ENCODE data around the gene CARMIL3. TPM values are rescaled to one million over a fixed set of nuclear protein-coding genes. Genes with fewer than 3 reads are reported as not detected.

CARMIL3 gene
- total RNA-seq, 2 donors from 2014 or later: 0.14 TPM; not detected in 1

DNA sequence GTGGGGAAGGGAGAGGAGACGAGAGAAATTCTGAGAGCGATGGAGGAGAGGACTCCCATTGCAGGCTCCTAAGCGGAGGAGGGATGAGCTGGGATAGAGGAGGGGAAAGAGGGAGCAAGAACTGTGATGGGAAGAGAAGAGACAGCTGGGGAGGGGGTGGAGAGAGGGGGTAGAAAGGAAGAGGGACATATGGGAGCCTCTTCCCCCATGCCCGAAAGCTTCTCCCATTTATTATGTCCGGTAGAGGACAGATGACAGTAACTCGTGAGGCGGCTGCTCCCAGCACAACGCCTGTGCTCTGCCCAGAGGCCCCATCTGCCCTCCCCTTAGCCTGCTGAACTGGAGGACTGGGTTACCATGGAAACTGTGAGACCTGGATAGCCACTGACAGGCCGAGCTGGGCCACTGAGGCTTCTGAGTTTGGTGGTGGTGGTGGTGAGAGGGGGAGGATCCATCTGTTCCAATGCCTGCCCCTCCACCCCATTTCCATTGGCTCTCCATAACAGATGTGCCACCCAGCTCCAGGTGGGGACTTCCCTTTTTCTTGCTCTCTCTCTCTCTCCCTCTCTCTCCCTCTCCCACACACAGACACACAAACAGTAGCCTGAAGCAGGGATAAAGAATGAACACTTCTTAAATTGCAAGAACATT is 27.8 kb downstream of the CARMIL3 start:
- no peak overlapping the region for H3K4me3 ChIP-seq
- no peak for DNase-seq (ENCODE audit: low spot score)
- no peaks in the 10 kb centered on the region for H3K27me3 ChIP-seq (replicated peaks; ENCODE audit: insufficient read depth)
- H3K4me1 ChIP-seq (ENCODE audit: control insufficient read depth in 1 of 2, low read depth in 2 of 2): peaks cover 0 to 16% of the 10 kb centered on the region in 2 donors
- H3K27ac ChIP-seq: no peak overlapping the region
- ATAC-seq (ENCODE audit: insufficient number of reproducible peaks, low FRiP score, low read depth): no peak
- no peaks in the 10 kb centered on the region for H3K9me3 ChIP-seq
- TF ChIP-seq, protein P1, sequence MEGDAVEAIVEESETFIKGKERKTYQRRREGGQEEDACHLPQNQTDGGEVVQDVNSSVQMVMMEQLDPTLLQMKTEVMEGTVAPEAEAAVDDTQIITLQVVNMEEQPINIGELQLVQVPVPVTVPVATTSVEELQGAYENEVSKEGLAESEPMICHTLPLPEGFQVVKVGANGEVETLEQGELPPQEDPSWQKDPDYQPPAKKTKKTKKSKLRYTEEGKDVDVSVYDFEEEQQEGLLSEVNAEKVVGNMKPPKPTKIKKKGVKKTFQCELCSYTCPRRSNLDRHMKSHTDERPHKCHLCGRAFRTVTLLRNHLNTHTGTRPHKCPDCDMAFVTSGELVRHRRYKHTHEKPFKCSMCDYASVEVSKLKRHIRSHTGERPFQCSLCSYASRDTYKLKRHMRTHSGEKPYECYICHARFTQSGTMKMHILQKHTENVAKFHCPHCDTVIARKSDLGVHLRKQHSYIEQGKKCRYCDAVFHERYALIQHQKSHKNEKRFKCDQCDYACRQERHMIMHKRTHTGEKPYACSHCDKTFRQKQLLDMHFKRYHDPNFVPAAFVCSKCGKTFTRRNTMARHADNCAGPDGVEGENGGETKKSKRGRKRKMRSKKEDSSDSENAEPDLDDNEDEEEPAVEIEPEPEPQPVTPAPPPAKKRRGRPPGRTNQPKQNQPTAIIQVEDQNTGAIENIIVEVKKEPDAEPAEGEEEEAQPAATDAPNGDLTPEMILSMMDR (IDR thresholded peaks at IDR 0.05): no peak
- no peaks in the 10 kb centered on the region for H3K36me3 ChIP-seq

DNA sequence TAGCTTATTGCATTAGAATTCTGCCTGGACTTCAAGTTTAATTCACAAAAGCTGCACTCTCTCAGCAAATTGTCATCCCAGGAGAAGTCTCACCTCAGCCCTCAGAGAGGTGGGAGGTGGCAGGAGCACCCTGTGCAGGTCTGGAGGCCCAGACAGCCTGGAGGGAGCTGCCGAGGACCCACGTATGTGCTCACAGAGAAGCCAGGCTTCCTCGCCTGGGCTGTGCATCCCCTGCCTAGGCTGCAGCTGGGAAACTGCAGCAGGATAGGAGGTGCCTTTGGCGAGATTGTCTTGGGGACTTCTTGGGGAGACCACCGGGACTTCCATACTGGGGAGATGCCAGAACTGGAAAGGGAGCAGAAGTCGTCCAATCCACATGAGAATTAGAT is 28.3 kb downstream of the CARMIL3 start:
- TF ChIP-seq, protein P1 (IDR thresholded peaks at IDR 0.05): no peak
- no peak for ATAC-seq (ENCODE audit: insufficient number of reproducible peaks, low FRiP score, low read depth)
- H3K27ac ChIP-seq: no peak overlapping the region
- no peaks in the 10 kb centered on the region for H3K27me3 ChIP-seq (replicated peaks; ENCODE audit: insufficient read depth)
- H3K4me3 ChIP-seq: no peak overlapping the region
- no peaks in the 10 kb centered on the region for H3K36me3 ChIP-seq
- H3K4me1 ChIP-seq (ENCODE audit: control insufficient read depth in 1 of 2, low read depth in 2 of 2): peaks cover 0 to 16% of the 10 kb centered on the region in 2 donors
- DNase-seq (ENCODE audit: low spot score): no peak
- H3K9me3 ChIP-seq: no peaks in the 10 kb centered on the region

DNA sequence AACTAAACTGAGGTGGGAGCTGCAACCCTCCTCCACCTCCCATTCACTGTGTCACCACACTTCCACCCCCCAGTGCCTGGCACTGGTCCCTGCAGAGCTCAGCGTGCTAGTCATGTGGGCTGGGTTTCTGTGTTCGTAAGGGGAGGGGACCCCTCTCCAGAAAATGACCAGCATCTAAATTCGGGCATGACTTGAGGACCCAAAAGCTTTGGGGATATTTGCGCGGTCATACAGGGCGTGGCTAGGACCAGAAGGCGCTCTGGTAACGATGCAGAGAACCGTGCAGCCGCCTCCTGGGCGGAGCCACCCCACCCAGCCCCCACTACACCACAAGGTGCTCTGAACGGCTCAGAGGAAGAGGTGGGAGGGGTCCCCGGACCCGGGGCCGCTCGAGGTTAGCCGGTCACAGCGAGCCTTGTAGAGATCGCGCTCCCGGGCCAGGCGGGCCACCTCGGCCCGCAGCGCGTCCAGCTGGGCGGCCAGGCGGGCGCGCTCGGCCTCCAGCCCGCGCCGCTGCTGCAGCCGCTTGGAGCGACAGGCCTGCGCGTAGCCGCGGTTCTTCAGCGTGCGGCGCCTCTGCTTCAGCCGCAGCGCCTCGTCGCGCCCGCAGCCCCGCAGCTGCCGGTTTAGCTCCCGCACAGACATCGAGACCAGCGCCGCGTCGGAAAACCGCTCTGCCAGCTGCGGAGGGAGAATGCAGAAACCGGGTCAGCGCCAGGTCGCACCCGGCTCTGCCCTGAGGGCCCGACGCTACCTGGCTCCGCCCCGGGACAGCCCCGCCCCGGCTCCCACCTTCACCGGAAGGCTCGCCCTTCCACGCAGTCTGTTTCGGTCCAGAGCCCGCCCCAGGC is 29.3 kb downstream of the CARMIL3 start:
- ATAC-seq (ENCODE audit: insufficient number of reproducible peaks, low FRiP score, low read depth) (no peak), DNase-seq (ENCODE audit: low spot score) (no peak)
- H3K27ac ChIP-seq: no peak overlapping the region
- peaks cover 0 to 16% of the 10 kb centered on the region in 2 donors for H3K4me1 ChIP-seq (ENCODE audit: control insufficient read depth in 1 of 2, low read depth in 2 of 2)
- H3K36me3 ChIP-seq: no peaks in the 10 kb centered on the region
- H3K9me3 ChIP-seq: no peaks in the 10 kb centered on the region
- H3K27me3 ChIP-seq (replicated peaks; ENCODE audit: insufficient read depth): no peaks in the 10 kb centered on the region
- peak overlapping the region; percentile 67 for H3K4me3 ChIP-seq
- TF ChIP-seq, protein P1 (IDR thresholded peaks at IDR 0.05): no peak

DNA sequence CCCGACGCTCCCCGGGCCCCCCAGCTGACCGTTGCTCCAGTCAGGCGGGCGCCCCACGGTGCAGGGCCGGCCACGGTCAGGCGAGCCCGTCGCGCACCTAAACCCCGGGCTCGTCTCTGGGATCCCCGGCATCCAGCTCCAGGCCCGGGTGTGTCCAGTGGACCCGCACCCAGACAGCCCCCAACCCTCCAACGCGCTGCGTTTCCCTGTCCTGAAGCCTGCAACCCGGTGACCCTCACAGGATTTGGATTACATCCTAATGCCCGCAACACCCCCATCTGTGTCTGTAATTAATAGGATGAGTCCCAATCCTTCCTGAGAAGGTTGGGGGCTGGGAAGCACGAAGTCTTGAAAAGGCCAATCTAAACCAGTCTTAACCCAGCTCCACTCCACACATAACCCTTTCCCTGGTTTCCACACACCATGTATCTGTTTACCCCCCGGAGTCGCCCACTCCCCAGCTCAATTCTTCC is 30.0 kb downstream of the CARMIL3 start:
- DNase-seq (ENCODE audit: low spot score): no peak
- Histone ChIP-seq H3K36me3 (no peaks in the 10 kb centered on the region), H3K4me3 (peak overlapping the region; percentile 67), H3K27ac (no peak overlapping the region), H3K27me3 (replicated peaks; ENCODE audit: insufficient read depth) (no peaks in the 10 kb centered on the region), H3K4me1 (ENCODE audit: control insufficient read depth in 1 of 2, low read depth in 2 of 2) (peaks cover 0 to 16% of the 10 kb centered on the region in 2 donors), H3K9me3 (no peaks in the 10 kb centered on the region)
- ATAC-seq (ENCODE audit: insufficient number of reproducible peaks, low FRiP score, low read depth): no peak
- TF ChIP-seq, protein P1 (IDR thresholded peaks at IDR 0.05): no peak

DNA sequence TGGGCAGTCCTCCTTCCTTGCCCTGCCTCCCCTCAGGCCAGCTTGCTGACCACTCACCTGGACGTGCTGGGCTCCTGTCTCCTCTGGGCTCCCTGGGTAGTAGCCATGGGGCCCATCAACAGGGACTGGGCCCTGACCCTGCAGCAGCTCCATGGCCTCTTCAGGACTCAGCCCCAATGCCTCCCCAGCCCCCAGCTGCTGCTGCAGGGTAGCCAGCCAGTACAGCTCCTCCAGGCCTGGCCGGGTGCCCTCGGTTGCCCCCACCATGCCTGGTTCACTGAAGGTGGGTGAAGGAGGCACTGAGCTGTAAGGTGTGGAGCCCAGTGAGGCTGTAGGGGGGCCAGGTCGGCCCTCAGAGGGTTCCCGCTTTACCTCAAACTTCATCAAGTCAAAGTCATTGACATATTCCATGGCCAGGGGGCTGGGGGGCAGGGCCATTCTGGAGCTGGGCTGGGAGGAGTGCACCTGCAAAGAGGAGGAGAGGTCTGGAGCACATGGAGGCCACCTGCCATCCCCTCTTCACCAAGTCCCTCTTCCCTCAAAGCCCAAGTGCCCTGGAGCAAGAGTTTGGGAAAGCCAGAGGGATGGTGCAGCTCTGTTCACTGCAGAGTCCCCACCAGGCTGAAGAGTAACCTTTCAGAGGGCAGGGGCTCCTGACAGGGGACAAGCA is 30.7 kb downstream of the CARMIL3 start:
- no peak overlapping the region for H3K27ac ChIP-seq
- no peak for DNase-seq (ENCODE audit: low spot score)
- no peak for ATAC-seq (ENCODE audit: insufficient number of reproducible peaks, low FRiP score, low read depth)
- H3K36me3 ChIP-seq: no peaks in the 10 kb centered on the region
- peaks cover 0 to 16% of the 10 kb centered on the region in 2 donors for H3K4me1 ChIP-seq (ENCODE audit: control insufficient read depth in 1 of 2, low read depth in 2 of 2)
- H3K9me3 ChIP-seq: no peaks in the 10 kb centered on the region
- TF ChIP-seq, protein P1 (IDR thresholded peaks at IDR 0.05): no peak
- H3K4me3 ChIP-seq: no peak overlapping the region
- no peaks in the 10 kb centered on the region for H3K27me3 ChIP-seq (replicated peaks; ENCODE audit: insufficient read depth)
